ENCODE data around the gene ARFRP1. TPM values are rescaled to one million over a fixed set of nuclear protein-coding genes. Genes with fewer than 3 reads are reported as not detected.

The ARFRP1 gene
- total RNA-seq, 1 experiment from 2014 or later, result 30.2 TPM

GRCh38 chr20:63736893-63737694, 29.3 kb upstream of the ARFRP1 start:
- POLR2A ChIA-PET, result interaction anchor here (0.6 to 0.9 kb wide), 2 partner anchors 17 to 18 kb away, joined by 3 read pairs; no protein-coding TSS in a partner anchor
- H3K36me3 Mint-ChIP-seq, result peaks cover 8% of the 10 kb centered on the region; the same call in 1 of the 2 replicates
- no peaks in the 10 kb centered on the region for H3K4me1 Mint-ChIP-seq
- CTCF ChIA-PET, result interaction anchor here (1.0 to 3.1 kb wide), 4 partner anchors 29 to 244 kb away, joined by 3 to 14 read pairs (median 6); partner anchors contain the start of genes ARFRP1, PRPF6 and ZGPAT
- 0 out of 2 replicates have a peak, but pooled peaks have one; percentile 10 for TF ChIP-seq ZNF138 (CRISPR knock-in tag; conservative IDR thresholded peaks at IDR 0.05)
- no peak for TF ChIP-seq ZNF317 (CRISPR knock-in tag; IDR thresholded peaks at IDR 0.05; ENCODE audit: borderline replicate concordance, low read depth)
- ATAC-seq (peak; percentile 1; the same call in 1 of the 2 replicates), DNase-seq (ENCODE audit: low spot score) (no peak)
- peak overlapping the region; percentile 30; the same call in 1 of the 2 replicates for H3K4me3 Mint-ChIP-seq
- H3K27me3 Mint-ChIP-seq (ENCODE audit: low read depth), result no peaks in the 10 kb centered on the region
- H3K27ac Mint-ChIP-seq, result no peak overlapping the region
- no peaks in the 10 kb centered on the region for H3K9me3 Mint-ChIP-seq

GRCh38 chr20:63735859-63736718, 28.3 kb upstream of the ARFRP1 start, which contains the start of gene LIME1:
LIME1 (plus strand) TSS chr20:63736664; CDS start chr20:63737550, 886 bp downstream.
- DNase-seq (ENCODE audit: low spot score) (no peak), ATAC-seq (no peak)
- TF ChIP-seq OVOL2 (CRISPR knock-in tag; IDR thresholded peaks at IDR 0.05; ENCODE audit: borderline replicate concordance), result no peak
- no peak for TF ChIP-seq E2F4 (CRISPR knock-in tag; IDR thresholded peaks at IDR 0.05; ENCODE audit: borderline replicate concordance, low read depth)
- TF ChIP-seq ATF6 (CRISPR knock-in tag; IDR thresholded peaks at IDR 0.05), result no peak
- Mint-ChIP-seq H3K27ac (no peak within 1 kb of the TSS), H3K9me3 (no peaks in the 10 kb centered on the region), H3K4me1 (no peaks in the 10 kb centered on the region), H3K36me3 (peaks cover 8% of the 10 kb centered on the region; the same call in 1 of the 2 replicates), H3K27me3 (ENCODE audit: low read depth) (no peaks in the 10 kb centered on the region), H3K4me3 (peak within 1 kb of the TSS; percentile 30; the same call in 1 of the 2 replicates)
- ChIA-PET POLR2A (interaction anchor here (0.6 to 0.9 kb wide), 2 partner anchors 17 to 18 kb away, joined by 3 read pairs; no protein-coding TSS in a partner anchor), CTCF (interaction anchor here (1.7 to 3.1 kb wide), 2 partner anchors 28 to 39 kb away, joined by 7 to 14 read pairs; partner anchors contain the start of genes ARFRP1 and ZGPAT)

GRCh38 chr20:63734946-63735858, 27.4 kb upstream of the ARFRP1 start:
- H3K4me1 Mint-ChIP-seq, result no peaks in the 10 kb centered on the region
- H3K4me3 Mint-ChIP-seq, result no peak overlapping the region
- ATAC-seq, result no peak
- peaks cover 8% of the 10 kb centered on the region; the same call in 1 of the 2 replicates for H3K36me3 Mint-ChIP-seq
- H3K27me3 Mint-ChIP-seq (ENCODE audit: low read depth), result no peaks in the 10 kb centered on the region
- ChIA-PET CTCF (interaction anchor here (1.7 to 3.1 kb wide), 2 partner anchors 28 to 40 kb away, joined by 7 to 14 read pairs; partner anchors contain the start of genes ARFRP1 and ZGPAT), POLR2A (no interaction called here)
- no peak overlapping the region for H3K27ac Mint-ChIP-seq
- no peaks in the 10 kb centered on the region for H3K9me3 Mint-ChIP-seq
- no peak for DNase-seq (ENCODE audit: low spot score)
- TF ChIP-seq ZNF425 (CRISPR knock-in tag; conservative IDR thresholded peaks at IDR 0.05) (no peak), E2F4 (CRISPR knock-in tag; IDR thresholded peaks at IDR 0.05; ENCODE audit: borderline replicate concordance, low read depth) (no peak), JAZF1 (CRISPR knock-in tag; IDR thresholded peaks at IDR 0.05) (no peak), E2F1 (CRISPR knock-in tag; IDR thresholded peaks at IDR 0.05) (no peak), STAT6 (CRISPR knock-in tag; conservative IDR thresholded peaks at IDR 0.05; ENCODE audit: low read depth) (no peak), PREB (CRISPR knock-in tag; IDR thresholded peaks at IDR 0.05; ENCODE audit: borderline replicate concordance) (no peak)
